Adrenal gland (tissue), 5 donors: ENCODE results near the gene SBK3.

Experiments used
- CTCF ChIP-seq, 6 experiments: fragments of 450-650 bp in 4 of 6; fragments of 200-600 bp in 2 of 6; sonication (generic) in 1 of 6; IDR thresholded peaks; 1 replicate in 5 of 6; 2 replicates in 1 of 6; pipeline versions ENCODE4 v1.5.1 to v1.8.0; 2016 to 2021; ENCODE audit warnings: antibody characterized with exemption in 6 of 6, mild to moderate bottlenecking in 2 of 6, moderate library complexity in 1 of 6
- POLR2A ChIP-seq, 2 donors: fragments of 450-650 bp; IDR thresholded peaks; one replicate each; pipeline ENCODE4 v1.6.1; 2017; ENCODE audit warnings: antibody characterized with exemption in 2 of 2, mild to moderate bottlenecking in 2 of 2, moderate library complexity in 1 of 2
- donor health status: DM: no; HTN: no; CAD: no.

DNA sequence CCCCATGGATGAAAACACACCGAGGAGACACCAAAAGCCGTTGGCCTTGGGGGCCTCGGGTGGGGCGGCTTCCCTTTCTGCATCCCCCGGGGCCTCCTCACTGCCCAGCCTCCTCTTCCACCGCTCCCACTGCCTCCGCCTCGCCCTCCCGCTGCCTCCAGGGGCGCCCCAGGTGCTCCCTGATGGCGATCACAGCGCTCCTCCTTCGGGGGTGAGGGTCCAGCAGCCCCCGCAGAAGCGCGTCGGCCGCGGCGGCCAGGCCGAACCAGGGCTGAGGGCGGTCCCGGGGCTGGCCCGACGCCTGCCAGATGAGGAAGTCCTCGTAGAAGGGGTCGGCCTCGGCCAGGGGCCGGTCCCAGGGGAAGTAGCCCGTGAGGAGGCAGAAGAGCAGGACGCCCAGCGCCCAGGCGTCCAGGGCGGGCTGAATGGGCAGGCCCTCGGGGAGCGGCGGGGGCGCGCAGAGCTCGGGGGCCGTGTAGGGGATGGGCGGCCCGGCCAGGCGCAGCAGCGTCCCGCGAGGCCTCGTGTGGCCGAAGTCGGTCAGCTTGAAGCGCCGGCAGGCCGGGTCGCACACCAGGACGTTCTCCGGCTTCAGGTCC lies 15.6 kb downstream of the SBK3 start:
- TF ChIP-seq CTCF (IDR thresholded peaks at IDR 0.05) (no peak), POLR2A (IDR thresholded peaks at IDR 0.05) (no peak)
